GM21825 (cell line): Measurements from ENCODE around the gene WWOX.

Experiments
- ATAC-seq: cut with Tn5 transposase; IDR thresholded peaks from one replicate; pipeline ENCODE4 v1.9.1; 2021; ENCODE audit warnings: mild to moderate bottlenecking, moderate library complexity; ENCODE audit not compliant: unreplicated experiment

Gene WWOX

GRCh38 chr16:79067600-79067999 is 968.1 kb downstream of the WWOX start:
- ATAC-seq: no peak

- ATAC-seq: no peak
Observed at GRCh38 chr16:79069121-79069520, 969.7 kb downstream of the WWOX start.

- no peak for ATAC-seq
Observed at GRCh38 chr16:79069633-79070032, 970.2 kb downstream of the WWOX start.

GRCh38 chr16:79071424-79071823 is 972.0 kb downstream of the WWOX start:
- no peak for ATAC-seq

GRCh38 chr16:79072517-79072916 is 973.1 kb downstream of the WWOX start:
- ATAC-seq: no peak

GRCh38 chr16:79073566-79073965 is 974.1 kb downstream of the WWOX start:
- no peak for ATAC-seq

- ATAC-seq: no peak
Observed at GRCh38 chr16:79074541-79074940, 975.1 kb downstream of the WWOX start.

GRCh38 chr16:79074951-79075350 is 975.5 kb downstream of the WWOX start:
- ATAC-seq: no peak

GRCh38 chr16:79076047-79076767 is 976.8 kb downstream of the WWOX start:
- ATAC-seq: no peak

GRCh38 chr16:79077346-79077745 is 977.9 kb downstream of the WWOX start:
- ATAC-seq: no peak

GRCh38 chr16:79079656-79080420 is 980.4 kb downstream of the WWOX start:
- no peak for ATAC-seq

GRCh38 chr16:79081297-79082066 is 982.0 kb downstream of the WWOX start:
- ATAC-seq: no peak

- ATAC-seq: no peak
Observed at GRCh38 chr16:79082970-79083369, 983.5 kb downstream of the WWOX start.

GRCh38 chr16:79083508-79084299 is 984.2 kb downstream of the WWOX start:
- no peak for ATAC-seq

GRCh38 chr16:79088971-79089370 is 989.5 kb downstream of the WWOX start:
- no peak for ATAC-seq

- ATAC-seq: no peak
Observed at GRCh38 chr16:79089735-79090284, 990.4 kb downstream of the WWOX start.

GRCh38 chr16:79090966-79091365 is 991.5 kb downstream of the WWOX start:
- ATAC-seq: no peak

GRCh38 chr16:79092846-79093245 is 993.4 kb downstream of the WWOX start:
- ATAC-seq: no peak

GRCh38 chr16:79093554-79093967 is 994.1 kb downstream of the WWOX start:
- ATAC-seq: no peak

- ATAC-seq: no peak
Observed at GRCh38 chr16:79096246-79096645, 996.8 kb downstream of the WWOX start.

GRCh38 chr16:79097166-79097565 is 997.7 kb downstream of the WWOX start:
- ATAC-seq: no peak
